ENCODE data around the gene BCL6B.

Gene BCL6B

DNA sequence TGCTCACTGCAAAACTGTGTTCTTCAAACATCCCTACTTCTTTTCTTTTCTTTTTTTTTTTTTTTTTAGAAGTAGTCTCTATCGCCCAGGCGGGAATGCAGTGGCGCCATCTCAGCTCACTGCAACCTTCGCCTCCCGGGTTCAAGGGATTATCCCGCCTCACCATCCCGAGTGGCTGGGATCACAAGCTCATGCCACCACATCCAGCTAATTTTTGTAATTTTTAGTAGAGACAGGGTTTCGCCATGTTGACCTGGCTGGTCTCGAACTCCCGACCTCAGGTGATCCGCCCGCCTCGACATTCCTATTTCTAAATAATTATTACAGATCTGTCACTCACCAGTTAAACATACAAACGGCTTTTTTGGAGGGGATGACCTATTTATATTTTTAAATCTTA lies 11.4 kb upstream of the BCL6B start:
- DNase-seq, result no peak

DNA sequence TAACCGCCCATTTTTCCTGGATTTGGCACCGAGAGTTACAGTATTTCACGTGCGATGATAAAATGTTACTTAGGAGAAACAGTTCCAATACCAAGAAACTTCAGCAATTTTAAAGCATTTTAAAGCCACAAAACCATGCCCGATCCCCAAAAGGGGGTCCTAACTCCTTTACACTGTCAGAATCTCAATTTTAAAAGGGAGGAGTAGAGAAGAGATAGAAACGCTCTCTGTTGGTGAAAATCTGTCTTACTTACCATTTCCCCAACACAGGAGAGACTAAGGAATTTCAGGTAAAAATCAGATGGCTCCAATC lies 11.0 kb upstream of the BCL6B start:
- no peak for DNase-seq

DNA sequence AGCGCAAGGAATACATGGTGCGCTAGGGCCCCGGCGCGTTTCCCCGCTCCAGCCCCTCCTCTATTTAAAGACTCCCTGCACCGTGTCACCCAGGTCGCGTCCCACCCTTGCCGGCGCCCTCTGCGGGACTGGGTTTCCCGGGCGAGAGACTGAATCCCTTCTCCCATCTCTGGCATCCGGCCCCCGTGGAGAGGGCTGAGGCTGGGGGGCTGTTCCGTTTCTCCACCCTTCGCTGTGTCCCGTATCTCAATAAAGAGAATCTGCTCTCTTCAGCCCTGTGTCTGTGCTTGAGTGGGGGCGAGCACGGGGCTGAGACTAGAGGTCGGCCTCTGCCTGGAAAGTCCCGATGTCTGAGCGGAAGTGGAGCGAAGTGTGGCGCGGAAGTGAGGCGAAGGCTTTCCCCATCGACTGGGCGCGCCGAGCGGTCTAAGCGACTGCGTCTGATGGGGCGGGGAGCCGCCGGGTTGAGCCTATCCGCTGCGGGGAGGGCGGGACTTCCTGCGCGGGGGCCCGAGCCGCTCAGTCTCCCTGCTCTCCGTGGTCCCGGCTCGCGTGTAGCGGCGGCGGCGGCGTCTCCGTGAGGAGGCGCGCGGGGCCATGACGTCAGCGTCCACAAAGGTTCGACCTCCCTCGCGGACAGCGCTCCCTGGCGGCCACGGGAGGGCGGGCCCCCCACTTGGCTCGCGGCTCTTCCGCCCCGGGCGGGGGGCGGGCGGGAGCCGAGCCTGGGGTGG lies 8.4 kb upstream of the BCL6B start:
- peak; percentile 95 for DNase-seq

DNA sequence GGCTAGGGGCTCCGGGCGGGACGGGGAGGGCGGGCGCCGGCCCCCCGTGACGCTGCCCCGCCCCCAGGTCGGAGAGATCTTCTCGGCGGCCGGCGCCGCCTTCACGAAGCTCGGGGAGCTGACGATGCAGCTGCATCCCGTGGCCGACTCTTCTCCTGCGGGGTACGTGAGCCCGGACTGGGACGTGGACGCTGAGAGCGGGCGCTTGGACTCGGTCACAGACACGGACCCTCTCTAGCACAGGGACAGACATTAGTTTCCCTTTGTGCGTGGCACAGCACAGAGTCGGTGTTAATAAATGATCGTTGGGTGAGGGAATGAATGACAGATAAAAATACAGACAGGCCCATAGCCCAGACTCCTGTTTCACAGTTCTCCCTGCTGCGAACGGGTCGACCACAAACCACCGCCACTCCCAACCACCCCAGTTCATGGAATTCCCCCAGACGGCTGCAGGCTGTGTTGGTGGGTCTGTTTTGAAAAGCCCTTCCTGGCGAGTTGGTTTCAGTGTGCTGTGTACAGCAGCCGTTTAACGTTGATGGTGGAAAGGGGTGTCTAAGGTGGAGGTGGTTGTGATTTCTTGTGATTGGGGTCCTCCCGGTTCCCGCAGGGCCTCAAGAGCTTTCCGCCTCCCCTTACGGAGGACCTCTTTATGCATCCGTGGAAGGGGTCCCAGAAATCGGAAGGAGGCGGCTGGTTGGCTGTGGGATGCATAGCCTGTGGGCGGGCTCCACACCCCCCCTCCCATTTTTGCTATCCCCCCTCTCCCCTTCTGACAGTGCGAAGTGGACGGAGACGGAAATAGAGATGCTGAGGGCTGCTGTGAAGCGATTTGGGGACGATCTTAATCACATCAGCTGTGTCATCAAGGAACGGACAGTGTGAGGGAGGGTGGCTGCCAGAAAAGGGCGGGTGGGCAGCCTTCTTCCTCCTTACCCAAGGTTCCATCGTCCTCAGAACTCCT lies 7.6 kb upstream of the BCL6B start:
- peak; percentile 83 for DNase-seq

DNA sequence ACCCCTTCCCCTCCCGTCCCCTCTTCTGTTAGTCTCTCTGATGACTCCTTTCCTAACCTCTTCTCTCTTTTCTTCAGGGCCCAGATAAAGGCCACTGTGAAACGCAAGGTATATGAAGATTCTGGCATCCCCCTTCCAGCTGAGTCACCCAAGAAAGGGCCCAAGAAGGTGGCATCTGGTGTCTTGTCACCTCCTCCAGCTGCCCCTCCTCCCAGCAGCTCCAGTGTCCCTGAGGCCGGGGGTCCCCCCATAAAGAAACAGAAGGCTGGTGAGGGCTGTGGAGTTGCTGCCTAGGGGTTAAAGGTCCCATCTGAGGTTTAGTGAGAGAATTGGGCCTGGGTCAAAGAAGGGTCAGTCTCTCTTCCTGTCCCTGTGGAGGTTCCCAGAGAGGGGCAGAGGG lies 6.4 kb upstream of the BCL6B start:
- no peak for DNase-seq

DNA sequence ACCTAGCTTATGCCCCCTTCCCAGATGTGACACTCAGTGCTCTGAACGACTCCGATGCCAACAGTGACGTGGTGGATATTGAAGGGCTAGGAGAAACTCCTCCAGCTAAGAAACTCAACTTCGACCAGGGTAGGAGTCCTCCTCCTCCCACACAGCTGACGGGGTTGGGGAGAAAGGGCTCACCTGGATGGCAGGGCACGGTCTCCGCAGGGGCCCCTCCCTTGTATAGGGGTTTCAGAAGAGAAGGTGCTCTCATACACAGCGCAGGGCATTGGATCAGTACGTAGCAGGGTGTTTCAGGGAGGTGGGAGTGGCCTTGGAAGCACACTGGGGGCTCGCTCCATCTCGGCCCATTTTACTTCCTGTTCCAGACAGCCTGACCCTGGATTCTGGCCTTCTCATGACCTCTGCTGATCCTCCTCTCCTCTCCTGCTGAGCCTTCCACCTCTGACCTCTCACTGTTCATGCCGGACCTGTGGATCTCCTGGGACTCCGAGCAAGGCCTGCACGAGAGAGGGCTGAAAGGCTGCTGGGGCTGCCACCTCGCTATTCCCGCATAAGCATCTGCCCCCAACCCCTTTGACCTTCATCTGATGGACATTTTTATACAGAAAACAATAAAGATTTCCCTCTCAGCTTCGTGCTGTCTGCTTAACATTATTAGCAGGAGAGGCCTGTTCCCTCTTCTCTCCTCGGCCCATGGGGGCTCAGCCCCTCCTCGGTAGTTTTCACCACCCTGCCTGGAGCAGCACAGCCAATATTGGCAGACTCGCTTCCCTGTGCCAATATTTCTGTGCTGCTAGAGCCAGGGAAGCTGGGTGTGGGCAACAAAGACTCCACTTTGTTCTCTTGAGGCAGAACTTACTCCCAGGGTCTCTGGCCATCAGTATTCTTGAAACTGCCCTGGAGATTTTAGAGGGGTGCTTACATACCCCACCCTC lies 5.7 kb upstream of the BCL6B start:
- no peak for DNase-seq

DNA sequence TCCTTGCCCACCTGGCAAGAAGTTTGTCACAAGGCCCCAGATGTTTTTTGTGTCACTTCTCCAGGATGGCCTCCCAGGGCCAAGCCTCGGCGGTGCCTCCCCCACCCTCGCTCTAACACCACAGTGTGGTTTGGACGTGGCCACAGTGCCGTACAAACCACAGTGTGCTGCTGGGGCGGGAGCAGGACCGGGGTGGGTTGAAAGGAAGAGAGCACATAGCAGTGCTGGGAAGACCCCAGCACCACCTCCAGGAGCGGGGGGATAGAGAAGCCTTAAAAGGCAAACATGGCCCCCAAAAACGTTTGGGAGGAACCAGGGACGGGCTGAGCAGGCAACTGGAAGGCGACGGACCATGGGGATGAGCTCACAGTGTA lies 5.0 kb upstream of the BCL6B start:
- DNase-seq, result no peak

DNA sequence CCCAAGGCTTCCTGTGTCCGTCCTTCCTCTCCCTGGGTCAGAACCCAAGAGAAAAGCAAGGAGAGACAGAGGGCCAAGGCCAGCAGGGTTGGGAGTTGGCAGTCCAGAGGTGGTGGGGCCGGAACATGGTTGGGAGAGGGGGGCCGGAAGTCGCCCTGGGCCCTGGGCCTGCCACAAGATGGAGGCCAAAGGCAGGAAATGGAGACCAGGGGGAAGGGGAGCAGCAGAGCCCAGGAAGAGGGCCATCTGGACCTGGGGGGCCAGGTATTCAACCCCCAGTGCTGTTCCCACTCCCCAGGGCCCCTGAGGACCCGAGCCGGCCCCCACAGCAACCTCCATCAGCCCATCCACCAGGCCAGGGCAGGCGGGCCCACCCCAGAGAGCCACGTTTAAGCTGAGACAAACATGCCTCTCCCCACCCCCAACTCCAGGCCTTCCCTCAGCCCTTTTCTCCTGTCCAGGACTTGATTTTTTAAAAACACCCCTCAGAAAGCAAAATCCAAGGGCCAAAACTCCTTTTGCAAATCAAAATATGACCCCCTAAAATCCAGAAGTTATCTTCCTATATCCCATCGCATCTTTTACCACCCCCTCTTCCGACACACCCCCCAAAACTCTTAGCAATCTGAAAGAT lies 4.4 kb upstream of the BCL6B start:
- DNase-seq, result no peak

DNA sequence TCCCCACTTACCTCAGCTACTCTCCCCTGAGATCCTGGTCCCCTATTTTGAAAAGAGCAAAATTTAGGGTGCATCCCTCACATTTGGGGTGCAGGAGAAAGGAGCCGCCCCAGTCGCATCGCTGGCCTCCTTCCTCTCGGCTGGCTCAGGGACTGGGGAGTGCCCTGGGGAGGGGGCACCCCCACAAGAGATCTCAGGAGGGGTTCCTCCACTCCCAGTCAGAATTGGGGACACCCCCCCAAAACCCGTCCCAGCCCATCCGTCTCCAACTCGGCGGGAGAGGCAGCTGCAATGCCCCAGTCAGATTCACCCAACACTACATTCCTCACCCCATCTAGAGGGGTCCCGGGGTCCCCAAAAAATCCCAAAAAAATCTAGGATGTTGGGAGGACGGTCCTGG lies 3.5 kb upstream of the BCL6B start:
- DNase-seq, result no peak

DNA sequence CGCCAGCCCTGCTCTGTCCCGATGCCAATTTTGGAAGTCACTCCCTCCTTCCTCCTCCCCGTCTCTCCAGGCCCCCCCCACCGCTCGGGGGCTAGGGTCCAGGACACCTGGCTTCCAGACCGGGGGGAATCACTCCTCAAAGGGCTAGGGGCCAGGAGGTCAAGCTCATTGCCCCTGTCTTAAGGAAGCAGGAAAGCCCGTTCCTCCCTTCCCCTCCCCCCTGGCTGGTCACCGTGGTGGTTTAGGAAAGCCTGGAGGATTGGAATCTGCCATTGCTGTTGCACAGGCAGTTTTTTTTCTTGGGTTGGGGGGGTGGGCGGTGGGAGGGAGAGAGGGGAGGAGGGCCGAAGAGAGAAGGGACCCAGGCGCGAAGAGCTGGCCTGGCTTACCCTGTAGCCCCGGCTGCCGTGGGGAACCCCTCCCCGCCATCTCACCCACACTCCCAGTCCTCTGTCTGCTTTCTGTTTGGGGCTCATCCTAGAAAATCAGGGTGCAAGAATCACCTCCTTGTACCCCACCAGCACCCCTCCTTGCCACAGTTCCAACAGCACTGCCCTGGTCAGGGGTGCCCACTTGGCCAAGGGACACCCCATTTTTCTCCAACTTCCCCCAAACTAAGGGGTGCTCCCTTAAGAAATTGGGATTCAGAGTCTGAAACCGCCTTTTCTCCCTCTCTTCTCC lies 2.9 kb upstream of the BCL6B start:
- DNase-seq, result no peak

DNA sequence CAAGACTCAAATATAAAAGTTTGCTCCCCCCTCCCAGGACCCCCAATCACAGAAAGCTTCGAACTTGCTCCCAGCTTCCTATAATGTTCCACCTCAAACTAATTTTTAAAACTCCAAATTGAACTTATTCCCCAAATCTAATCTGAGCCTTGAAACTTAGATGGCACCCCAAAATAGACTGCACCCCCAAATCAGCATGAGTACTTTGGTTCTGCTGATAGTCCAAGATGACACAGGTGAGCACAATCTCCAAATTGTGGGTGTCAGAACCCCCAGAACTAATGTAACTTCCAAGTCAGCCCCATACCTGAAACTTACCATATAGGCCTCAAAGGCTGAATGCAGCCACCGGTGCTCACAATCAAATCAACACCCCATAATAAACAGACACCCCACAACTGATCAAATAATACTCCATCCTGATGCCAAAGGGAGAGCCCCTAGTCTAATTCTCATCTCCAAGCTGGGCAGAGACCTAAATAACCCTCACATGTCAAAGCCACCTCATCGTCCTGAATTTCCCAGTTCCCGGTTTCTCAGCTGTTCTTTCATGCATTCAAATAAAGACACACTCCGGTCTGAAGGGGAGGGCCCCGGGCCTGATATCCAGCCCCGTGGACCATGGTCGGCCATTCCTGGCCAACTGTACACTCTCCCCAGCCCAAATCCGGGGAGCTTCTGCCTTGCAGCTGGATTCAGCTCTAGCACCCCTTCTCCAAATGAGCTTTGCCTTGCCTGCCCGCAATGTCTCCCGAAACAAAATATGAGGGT lies 1.8 kb upstream of the BCL6B start:
- DNase-seq, result no peak

DNA sequence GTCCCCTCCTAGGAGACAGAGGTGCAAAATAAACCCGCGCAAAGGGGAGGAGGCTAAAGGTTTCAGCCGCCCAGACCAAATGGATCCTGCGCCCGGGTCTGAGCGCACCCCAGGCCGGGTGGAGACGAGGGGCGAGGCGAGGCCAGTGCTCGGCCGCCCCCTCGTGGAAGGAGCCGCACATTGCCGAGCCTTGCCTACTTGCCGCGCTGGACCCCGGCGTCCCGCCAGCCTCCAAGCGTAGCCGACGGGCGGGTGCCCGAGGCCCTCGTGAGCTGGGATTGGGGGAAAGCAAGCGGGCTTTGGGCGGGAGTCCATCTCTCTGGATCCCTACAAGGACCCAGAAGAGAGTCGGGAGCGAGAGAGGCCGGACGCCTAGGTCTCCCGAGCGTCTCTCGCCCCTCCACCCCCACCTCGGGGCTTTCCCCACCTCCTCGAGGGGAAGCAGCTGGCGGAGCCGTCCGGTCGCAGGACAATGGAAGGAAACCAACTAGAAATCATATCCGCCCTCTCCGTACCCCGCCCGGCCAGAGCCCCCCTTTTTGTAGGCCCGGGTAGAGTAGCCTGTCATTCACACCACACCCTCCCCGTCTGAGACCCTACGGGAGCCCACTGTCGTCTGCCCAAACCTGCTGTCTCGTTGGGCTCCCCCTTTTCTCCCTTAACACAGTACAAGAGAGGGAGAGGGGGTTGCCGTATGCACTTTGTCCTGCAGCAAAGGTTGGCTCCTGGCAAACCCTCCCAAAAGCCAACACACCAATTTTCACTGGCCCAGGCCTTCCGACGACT lies 664 bp upstream of the BCL6B start:
- DNase-seq, result peak; percentile 27

DNA sequence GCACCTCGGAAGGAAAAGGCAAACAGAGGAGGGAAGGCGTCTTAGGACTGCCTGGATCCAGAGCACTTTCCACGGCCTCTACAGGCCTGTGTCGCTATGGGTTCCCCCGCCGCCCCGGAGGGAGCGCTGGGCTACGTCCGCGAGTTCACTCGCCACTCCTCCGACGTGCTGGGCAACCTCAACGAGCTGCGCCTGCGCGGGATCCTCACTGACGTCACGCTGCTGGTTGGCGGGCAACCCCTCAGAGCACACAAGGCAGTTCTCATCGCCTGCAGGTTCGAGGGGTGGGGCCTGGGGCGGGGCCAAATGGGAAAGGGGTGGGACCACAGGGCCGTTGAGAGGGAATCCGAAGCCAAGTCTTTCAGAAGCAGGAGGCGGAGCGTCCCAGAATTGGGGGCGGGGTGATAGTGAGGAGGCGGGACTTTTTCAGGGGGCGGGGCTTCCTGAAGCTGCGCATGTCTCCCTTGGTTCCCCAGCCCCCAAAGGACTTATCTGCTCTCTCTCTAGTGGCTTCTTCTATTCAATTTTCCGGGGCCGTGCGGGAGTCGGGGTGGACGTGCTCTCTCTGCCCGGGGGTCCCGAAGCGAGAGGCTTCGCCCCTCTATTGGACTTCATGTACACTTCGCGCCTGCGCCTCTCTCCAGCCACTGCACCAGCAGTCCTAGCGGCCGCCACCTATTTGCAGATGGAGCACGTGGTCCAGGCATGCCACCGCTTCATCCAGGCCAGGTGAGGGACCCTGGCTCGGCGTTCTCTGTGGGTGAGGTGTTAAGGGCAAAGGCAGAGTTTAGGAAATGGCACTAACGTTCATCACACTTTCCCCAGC lies 939 bp downstream of the BCL6B start:
- DNase-seq, result no peak

DNA sequence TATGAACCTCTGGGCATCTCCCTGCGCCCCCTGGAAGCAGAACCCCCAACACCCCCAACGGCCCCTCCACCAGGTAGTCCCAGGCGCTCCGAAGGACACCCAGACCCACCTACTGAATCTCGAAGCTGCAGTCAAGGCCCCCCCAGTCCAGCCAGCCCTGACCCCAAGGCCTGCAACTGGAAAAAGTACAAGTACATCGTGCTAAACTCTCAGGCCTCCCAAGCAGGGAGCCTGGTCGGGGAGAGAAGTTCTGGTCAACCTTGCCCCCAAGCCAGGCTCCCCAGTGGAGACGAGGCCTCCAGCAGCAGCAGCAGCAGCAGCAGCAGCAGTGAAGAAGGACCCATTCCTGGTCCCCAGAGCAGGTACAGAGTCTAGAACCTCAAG lies 1.5 kb downstream of the BCL6B start:
- DNase-seq, result no peak

DNA sequence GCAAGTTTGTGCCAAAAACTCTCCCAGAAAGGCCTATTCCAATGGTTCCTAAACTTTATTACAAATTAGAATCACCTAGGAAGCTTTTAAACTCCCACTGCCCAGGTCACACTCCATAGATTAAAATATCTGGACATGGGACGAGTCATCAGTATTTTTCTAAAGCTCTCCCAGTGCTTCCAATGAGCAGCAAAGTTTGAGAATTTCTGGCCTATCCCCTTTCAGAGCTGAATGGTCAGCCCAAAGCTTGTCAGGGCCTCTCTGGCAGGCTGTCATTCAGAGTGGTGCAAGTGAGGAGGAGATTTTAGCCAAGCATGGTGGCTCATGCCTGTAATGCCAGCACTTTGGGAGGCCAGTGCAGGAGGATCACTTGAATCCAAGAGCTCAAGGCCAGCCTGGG lies 2.4 kb downstream of the BCL6B start:
- DNase-seq, result no peak

DNA sequence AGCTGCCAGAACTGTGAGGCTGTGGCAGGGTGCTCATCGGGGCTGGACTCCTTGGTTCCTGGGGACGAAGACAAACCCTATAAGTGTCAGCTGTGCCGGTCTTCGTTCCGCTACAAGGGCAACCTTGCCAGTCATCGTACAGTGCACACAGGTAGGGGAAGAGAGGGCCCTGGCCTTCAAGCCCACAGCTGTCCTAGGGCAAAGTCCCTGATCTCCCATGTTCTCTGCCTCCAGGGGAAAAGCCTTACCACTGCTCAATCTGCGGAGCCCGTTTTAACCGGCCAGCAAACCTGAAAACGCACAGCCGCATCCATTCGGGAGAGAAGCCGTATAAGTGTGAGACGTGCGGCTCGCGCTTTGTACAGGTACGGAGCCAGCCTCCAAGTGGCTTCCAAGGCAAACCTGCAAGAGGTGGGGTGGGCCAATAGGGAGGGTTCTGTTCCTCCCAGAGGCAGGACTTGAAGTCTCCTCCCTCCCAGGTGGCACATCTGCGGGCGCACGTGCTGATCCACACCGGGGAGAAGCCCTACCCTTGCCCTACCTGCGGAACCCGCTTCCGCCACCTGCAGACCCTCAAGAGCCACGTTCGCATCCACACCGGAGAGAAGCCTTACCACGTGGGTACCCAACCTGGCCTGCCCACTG lies 3.7 kb downstream of the BCL6B start:
- DNase-seq, result no peak

DNA sequence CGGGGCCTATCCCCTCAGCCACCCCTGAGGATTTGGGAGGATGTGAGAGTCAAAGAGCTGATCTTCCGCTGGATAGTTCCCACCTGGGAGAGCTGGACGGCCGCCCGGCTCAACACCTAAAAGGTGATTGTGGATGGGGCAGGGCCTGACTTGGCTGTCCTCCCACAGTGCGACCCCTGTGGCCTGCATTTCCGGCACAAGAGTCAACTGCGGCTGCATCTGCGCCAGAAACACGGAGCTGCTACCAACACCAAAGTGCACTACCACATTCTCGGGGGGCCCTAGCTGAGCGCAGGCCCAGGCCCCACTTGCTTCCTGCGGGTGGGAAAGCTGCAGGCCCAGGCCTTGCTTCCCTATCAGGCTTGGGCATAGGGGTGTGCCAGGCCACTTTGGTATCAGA lies 4.5 kb downstream of the BCL6B start:
- DNase-seq, result no peak

DNA sequence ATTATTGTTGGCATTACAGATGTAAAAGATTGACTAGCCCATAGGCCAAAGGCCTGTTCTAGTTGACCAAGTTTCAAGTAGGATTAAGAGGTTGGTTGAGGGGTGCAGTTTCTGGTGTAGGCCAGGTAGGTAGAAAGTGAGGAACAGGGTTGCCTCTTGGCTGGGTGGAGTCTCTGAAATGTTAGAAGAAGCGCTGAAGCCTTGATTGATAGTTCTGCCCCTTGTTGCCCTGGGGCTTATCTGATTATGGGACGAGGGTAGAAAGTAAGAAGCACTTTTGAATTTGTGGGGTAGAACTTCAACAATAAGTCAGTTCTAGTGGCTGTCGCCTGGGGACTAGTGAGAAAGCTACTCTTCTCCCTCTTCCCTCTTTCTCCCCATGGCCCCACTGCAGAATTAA lies 6.2 kb downstream of the BCL6B start:
- DNase-seq, result no peak

DNA sequence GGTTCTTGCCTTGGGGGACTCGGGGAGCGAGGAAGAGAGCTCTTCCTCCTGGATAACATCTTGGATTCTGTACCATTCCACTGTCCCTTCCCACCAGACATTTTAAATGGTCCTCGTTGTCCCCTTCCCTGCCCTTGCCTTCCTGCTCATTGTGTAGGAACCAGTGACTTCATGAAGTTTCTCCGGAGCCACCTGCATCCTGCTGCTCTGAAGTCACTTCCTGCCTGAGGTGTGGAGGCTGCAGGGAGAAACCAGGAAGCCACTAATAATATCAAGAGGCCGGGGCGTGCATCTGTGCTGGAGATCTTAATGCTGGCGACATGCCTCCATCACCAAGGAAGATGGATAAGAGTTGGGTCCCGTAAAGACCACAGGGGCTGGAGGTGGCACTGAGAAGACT lies 6.8 kb downstream of the BCL6B start:
- DNase-seq, result no peak

Data from NCI-H510A (cell line).